H9 (cell line): ENCODE results near the gene DHX30. TPM values are rescaled to one million over a fixed set of nuclear protein-coding genes. Genes with fewer than 3 reads are reported as not detected.

Experiments
- DNase-seq: peaks from one replicate; pipeline ENCODE4 v3.0.0-alpha.2; 2017
- H2AFZ ChIP-seq: one replicate; pipeline ENCODE4 v1.6.1; 2013; ENCODE audit warnings: mild to moderate bottlenecking, low read length, control low read depth, moderate library complexity
- H2AK5ac ChIP-seq: 2 replicates; pipeline ENCODE4 v1.6.1; 2013; ENCODE audit warnings: low read length, control low read depth, mixed read lengths; ENCODE audit not compliant: insufficient read length
- H2BK120ac ChIP-seq: one replicate; pipeline ENCODE4 v1.6.1; 2013; ENCODE audit warnings: low read depth, mild to moderate bottlenecking, low read length, control low read depth, inconsistent platforms; ENCODE audit not compliant: poor library complexity, severe bottlenecking
- H2BK12ac ChIP-seq: 2 replicates; pipeline ENCODE4 v1.6.1; 2013; ENCODE audit warnings: low read length, control low read depth, mixed read lengths, low read depth; ENCODE audit not compliant: insufficient read length
- H2BK15ac ChIP-seq: 2 replicates; pipeline ENCODE4 v1.6.1; 2013; ENCODE audit warnings: low read depth, low read length, control low read depth
- H2BK20ac ChIP-seq: one replicate; pipeline ENCODE4 v1.6.1; 2013; ENCODE audit warnings: low read depth, mild to moderate bottlenecking, low read length, control low read depth, inconsistent platforms; ENCODE audit not compliant: poor library complexity, severe bottlenecking
- H2BK5ac ChIP-seq: 2 replicates; pipeline ENCODE4 v1.6.1; 2013; ENCODE audit warnings: low read length, control low read depth, mixed read lengths; ENCODE audit not compliant: insufficient read length
- H3K14ac ChIP-seq: 2 replicates; pipeline ENCODE4 v1.6.1; 2013; ENCODE audit warnings: low read length, control low read depth; ENCODE audit not compliant: insufficient read depth
- H3K18ac ChIP-seq: 2 replicates; pipeline ENCODE4 v1.6.1; 2013; ENCODE audit warnings: low read depth, mild to moderate bottlenecking, mixed read lengths, low read length, control low read depth; ENCODE audit not compliant: insufficient read length
- H3K23ac ChIP-seq: 2 replicates; pipeline ENCODE4 v1.6.1; 2013; ENCODE audit warnings: low read length, control low read depth, mixed read lengths, low read depth; ENCODE audit not compliant: insufficient read length
- H3K23me2 ChIP-seq: 2 replicates; pipeline ENCODE4 v1.6.1; 2013; ENCODE audit warnings: low read depth, mild to moderate bottlenecking, mixed read lengths, low read length, control low read depth; ENCODE audit not compliant: insufficient read length, poor library complexity, severe bottlenecking
- H3K27ac ChIP-seq: 2 replicates; pipeline ENCODE4 v1.5.1; 2013; ENCODE audit warnings: low read length, control low read depth, mixed read lengths, low read depth; ENCODE audit not compliant: insufficient read length
- H3K27me3 ChIP-seq: 2 replicates; pipeline ENCODE4 v1.6.1; 2013; ENCODE audit warnings: low read length, control low read depth, inconsistent platforms; ENCODE audit not compliant: insufficient read depth
- H3K4ac ChIP-seq: 2 replicates; pipeline ENCODE4 v1.6.1; 2013; ENCODE audit warnings: low read depth, mild to moderate bottlenecking, control low read depth, inconsistent platforms, low read length, moderate library complexity
- H3K4me1 ChIP-seq: 2 replicates; pipeline ENCODE4 v1.6.1; 2013; ENCODE audit warnings: low read length, control low read depth, inconsistent platforms; ENCODE audit not compliant: insufficient read depth
- H3K4me2 ChIP-seq: 2 replicates; pipeline ENCODE4 v1.6.1; 2013; ENCODE audit warnings: low read length, control low read depth, mixed read lengths; ENCODE audit not compliant: insufficient read length, insufficient read depth
- H3K56ac ChIP-seq: 2 replicates; pipeline ENCODE4 v1.6.1; 2013; ENCODE audit warnings: low read depth, mild to moderate bottlenecking, mixed read lengths, low read length, control low read depth; ENCODE audit not compliant: insufficient read length
- H3K79me1 ChIP-seq: 2 replicates; pipeline ENCODE4 v1.6.1; 2013; ENCODE audit warnings: low read depth, mild to moderate bottlenecking, moderate library complexity, low read length, control low read depth, inconsistent platforms; ENCODE audit not compliant: insufficient read depth, poor library complexity, severe bottlenecking
- H3K79me2 ChIP-seq: 2 replicates; pipeline ENCODE4 v1.6.1; 2013; ENCODE audit warnings: low read length, control low read depth, inconsistent platforms; ENCODE audit not compliant: insufficient read depth
- H3K9ac ChIP-seq: 2 replicates; pipeline ENCODE4 v1.6.1; 2013; ENCODE audit warnings: low read length, control low read depth, mixed read lengths; ENCODE audit not compliant: insufficient read length; ENCODE audit errors: extremely low read depth
- H3K9me3 ChIP-seq: one replicate; pipeline ENCODE4 v1.6.1; 2013; ENCODE audit warnings: low read depth, low read length, inconsistent platforms; ENCODE audit not compliant: control insufficient read depth
- H3T11ph ChIP-seq: one replicate; pipeline ENCODE4 v1.6.1; 2013; ENCODE audit warnings: mild to moderate bottlenecking, low read length, control low read depth, inconsistent platforms
- H4K20me1 ChIP-seq: one replicate; pipeline ENCODE4 v1.6.1; 2013; ENCODE audit not compliant: control insufficient read depth, insufficient read length, insufficient read depth
- H4K5ac ChIP-seq: 2 replicates; pipeline ENCODE4 v1.6.1; 2013; ENCODE audit warnings: low read depth, mild to moderate bottlenecking, mixed read lengths, low read length, control low read depth; ENCODE audit not compliant: insufficient read length
- H4K8ac ChIP-seq: replicated peaks from 2 replicates; pipeline ENCODE4 v1.6.1; 2013; ENCODE audit warnings: low read length, control low read depth, mixed read lengths, low read depth; ENCODE audit not compliant: insufficient read length
- H4K91ac ChIP-seq: 2 replicates; pipeline ENCODE4 v1.6.1; 2013; ENCODE audit warnings: low read depth, mild to moderate bottlenecking, moderate library complexity, mixed read lengths, low read length, control low read depth; ENCODE audit not compliant: insufficient read length
- H3K27ac Mint-ChIP-seq, 3 experiments: 2 replicates in 2 of 3; 3 replicates in 1 of 3; pipeline ENCODE4 v1.8.0; 2020 to 2021; ENCODE audit warnings: mixed read lengths in 3 of 3, mild to moderate bottlenecking in 1 of 3, moderate library complexity in 1 of 3
- H3K27me3 Mint-ChIP-seq: 2 replicates; pipeline ENCODE4 v1.8.0; 2021; ENCODE audit warnings: low read depth, mild to moderate bottlenecking, moderate library complexity, mixed read lengths
- H3K36me3 Mint-ChIP-seq, 3 experiments: 2 replicates in 2 of 3; 3 replicates in 1 of 3; pipeline ENCODE4 v1.8.0; 2020 to 2021; ENCODE audit warnings: low read depth in 3 of 3, mixed read lengths in 3 of 3; ENCODE audit not compliant: insufficient read depth in 1 of 3
- H3K4me1 Mint-ChIP-seq, 2 experiments: 2 replicates each; pipeline ENCODE4 v1.8.0; 2020; ENCODE audit warnings: mixed read lengths in 2 of 2
- H3K4me3 Mint-ChIP-seq, 2 experiments: 2 replicates in 1 of 2; 3 replicates in 1 of 2; pipeline ENCODE4 v1.8.0; 2020 to 2021; ENCODE audit warnings: mild to moderate bottlenecking in 2 of 2, mixed read lengths in 2 of 2, moderate library complexity in 1 of 2
- H3K9me3 Mint-ChIP-seq, 2 experiments: 2 replicates in 1 of 2; 3 replicates in 1 of 2; pipeline ENCODE4 v1.8.0; 2020; ENCODE audit warnings: mild to moderate bottlenecking in 2 of 2, mixed read lengths in 2 of 2, moderate library complexity in 1 of 2
- CTCF ChIP-seq: fragments of 200-600 bp; sonication (generic); conservative IDR thresholded peaks from 3 replicates; pipeline ENCODE4 v1.8.0; 2021; ENCODE audit warnings: antibody characterized with exemption, mild to moderate bottlenecking
- WGBS: extraction: QIAGEN DNeasy Blood & Tissue Kit; methylation state at CpG from one replicate; pipeline ENCODE4 v1.1.7; 2013; ENCODE audit warnings: missing lambda C conversion rate, low lambda C conversion rate, mixed read lengths; ENCODE audit not compliant: insufficient read length; ENCODE audit errors: extremely low coverage; 5-methylcytosine and 5-hydroxymethylcytosine counted together
- total RNA-seq: library from RNA; stranded (reverse); gene quantifications from 2 replicates; pipeline ENCODE4 v1.2.1, GENCODE V29; 2021

The DHX30 gene
- total RNA-seq, 1 experiment from 2014 or later, result 107 TPM

GRCh38 chr3:47870702-47871260 is 67.8 kb downstream of the DHX30 start:
- Histone ChIP-seq H3K9ac (no peak overlapping the region), H4K20me1 (no peaks in the 10 kb centered on the region), H3K79me2 (no peaks in the 10 kb centered on the region), H2BK15ac (no peak overlapping the region), H3K4ac (no peak overlapping the region), H3K56ac (no peak overlapping the region), H3T11ph (no peak overlapping the region), H3K9me3 (no peaks in the 10 kb centered on the region), H2AK5ac (no peak overlapping the region), H2BK20ac (no peak overlapping the region), H3K79me1 (no peaks in the 10 kb centered on the region), H2BK120ac (no peak overlapping the region), H3K18ac (no peak overlapping the region), H4K8ac (no peak overlapping the region), H2AFZ (no peak overlapping the region), H3K27me3 (no peaks in the 10 kb centered on the region), H3K23ac (no peak overlapping the region), H3K4me2 (no peak overlapping the region), H3K14ac (no peak overlapping the region), H2BK5ac (no peak overlapping the region), H3K27ac (no peak overlapping the region), H4K5ac (no peak overlapping the region), H4K91ac (no peak overlapping the region), H3K23me2 (no peaks in the 10 kb centered on the region), H3K4me1 (no peaks in the 10 kb centered on the region), H2BK12ac (no peak overlapping the region)
- DNase-seq, result no peak
- Mint-ChIP-seq H3K36me3 (peaks cover 32 to 69% (median 64%) of the 10 kb centered on the region in 3 experiments; a peak in 6 of 7 replicates), H3K4me1 (peaks cover 11 to 14% of the 10 kb centered on the region in 2 experiments), H3K4me3 (no peak overlapping the region), H3K9me3 (no peaks in the 10 kb centered on the region), H3K27ac (no peak overlapping the region; a peak in 2 of 7 replicates), H3K27me3 (no peaks in the 10 kb centered on the region)
- no CpG with 5 or more reads among the region's 12 CpGs for WGBS
- no peak for TF ChIP-seq CTCF
